Common myeloid progenitor, CD34-positive (primary cell): Measurements from ENCODE around the gene SSBP3.

ENCODE experiments used
- CTCF ChIA-PET: fragments of 350-600 bp; sonication (Branson Sonifier 250); formaldehyde crosslinking; loops from one replicate; lab custom pipeline; 2021; ENCODE audit warnings: antibody characterized with exemption; lab: Charles Lee
- POLR2A ChIA-PET: fragments of 350-600 bp; sonication (Branson Sonifier 250); formaldehyde crosslinking; loops from one replicate; lab custom pipeline; 2021; ENCODE audit warnings: antibody characterized with exemption; lab: Charles Lee
- DNase-seq, 3 donors: peaks; one replicate each; pipeline versions ENCODE4 v3.0.0 to v3.0.0-alpha.2; 2013
- H3K27ac ChIP-seq, 2 experiments: 1 replicate in 1 of 2; 2 replicates in 1 of 2; pipeline ENCODE4 v1.7.0; 2013; ENCODE audit warnings: inconsistent platforms in 2 of 2, low read length in 2 of 2, mild to moderate bottlenecking in 2 of 2, low read depth in 1 of 2, moderate library complexity in 1 of 2; ENCODE audit not compliant: severe bottlenecking in 2 of 2, insufficient read depth in 1 of 2, poor library complexity in 1 of 2
- H3K27me3 ChIP-seq, 5 experiments: replicated peaks in 2 of 5; 1 replicate in 3 of 5; 2 replicates in 2 of 5; pipeline versions ENCODE4 v1.6.1 to v1.7.0; 2013; ENCODE audit warnings: low read length in 4 of 5, mild to moderate bottlenecking in 2 of 5, moderate library complexity in 2 of 5, inconsistent platforms in 1 of 5; ENCODE audit not compliant: insufficient read depth in 5 of 5, control insufficient read depth in 4 of 5
- H3K36me3 ChIP-seq, 4 experiments: 1 replicate in 2 of 4; 2 replicates in 2 of 4; pipeline versions ENCODE4 v1.6.1 to v1.7.0; 2013; ENCODE audit warnings: low read length in 3 of 4, control low read depth in 1 of 4, mild to moderate bottlenecking in 1 of 4; ENCODE audit not compliant: control insufficient read depth in 4 of 4, insufficient read depth in 4 of 4
- H3K4me1 ChIP-seq, 4 experiments: 1 replicate in 3 of 4; 2 replicates in 1 of 4; pipeline versions ENCODE4 v1.6.1 to v1.7.1; 2013; ENCODE audit warnings: low read length in 3 of 4, mild to moderate bottlenecking in 3 of 4, control low read depth in 1 of 4, inconsistent platforms in 1 of 4, moderate library complexity in 1 of 4; ENCODE audit not compliant: control insufficient read depth in 4 of 4, insufficient read depth in 4 of 4; ENCODE audit errors: control extremely low read depth in 1 of 4
- H3K4me3 ChIP-seq, 7 experiments: 1 replicate in 4 of 7; 2 replicates in 3 of 7; pipeline versions ENCODE4 v1.5.1 to v1.7.0; 2013; ENCODE audit warnings: mild to moderate bottlenecking in 7 of 7, low read length in 6 of 7, moderate library complexity in 6 of 7, inconsistent platforms in 2 of 7, low read depth in 2 of 7, control low read depth in 1 of 7; ENCODE audit not compliant: insufficient read depth in 4 of 7, control insufficient read depth in 1 of 7; ENCODE audit errors: extremely low read depth in 1 of 7
- H3K9me3 ChIP-seq, 5 experiments: 1 replicate in 4 of 5; 2 replicates in 1 of 5; pipeline versions ENCODE4 v1.6.1 to v1.7.1; 2013; ENCODE audit warnings: low read length in 4 of 5, mild to moderate bottlenecking in 2 of 5, inconsistent platforms in 1 of 5, low read depth in 1 of 5, moderate library complexity in 1 of 5; ENCODE audit not compliant: control insufficient read depth in 4 of 5, insufficient read depth in 2 of 5; ENCODE audit errors: control extremely low read depth in 1 of 5
- WGBS: methylation state at CpG from one replicate; pipeline ENCODE4 v1.1.5; 2013; ENCODE audit not compliant: insufficient coverage; 5-methylcytosine and 5-hydroxymethylcytosine counted together

Gene SSBP3

DNA sequence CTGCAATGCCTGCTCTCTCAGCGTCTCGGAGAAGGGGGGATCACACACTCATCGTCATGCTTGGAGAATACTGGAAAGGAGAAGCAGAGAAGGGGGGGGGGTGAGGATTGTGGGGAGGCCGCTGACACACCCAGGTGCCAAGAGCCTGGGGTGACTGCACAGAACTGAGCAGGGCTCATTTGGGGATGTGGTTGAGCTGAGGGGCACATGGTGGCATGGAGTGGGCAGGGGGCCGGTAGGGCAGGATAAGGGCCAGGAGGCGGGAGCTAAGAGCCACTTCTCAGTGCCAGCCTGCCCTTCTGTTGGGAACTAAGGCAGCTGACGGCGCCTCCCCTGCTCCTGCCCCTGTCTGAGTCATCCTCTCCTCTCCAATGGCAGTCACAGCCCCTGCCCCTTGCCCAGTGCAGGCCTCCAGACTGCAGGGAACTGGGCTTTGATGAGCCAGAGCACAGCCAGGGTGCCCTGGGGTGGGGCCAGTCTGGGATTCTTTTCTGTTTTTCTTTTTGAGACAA, 179.0 kb downstream of the SSBP3 start:
- no peaks in the 10 kb centered on the region for H3K27me3 ChIP-seq
- CTCF ChIA-PET, result interaction anchor here (0.6 kb wide), 1 partner anchor 274 kb away, joined by 5 read pairs; no protein-coding TSS in a partner anchor
- H3K9me3 ChIP-seq, result no peaks in the 10 kb centered on the region
- 71% methylated on average over 5 of the region's 8 CpGs for WGBS
- POLR2A ChIA-PET, result no interaction called here
- DNase-seq, result peak in 2 of 3 donors; percentile 57 to 64
- H3K4me1 ChIP-seq, result peaks cover 0 to 44% (median 17%) of the 10 kb centered on the region in 4 experiments
- H3K27ac ChIP-seq, result no peak overlapping the region
- H3K4me3 ChIP-seq, result no peak overlapping the region
- peaks cover 2 to 48% (median 23%) of the 10 kb centered on the region in 4 experiments for H3K36me3 ChIP-seq

DNA sequence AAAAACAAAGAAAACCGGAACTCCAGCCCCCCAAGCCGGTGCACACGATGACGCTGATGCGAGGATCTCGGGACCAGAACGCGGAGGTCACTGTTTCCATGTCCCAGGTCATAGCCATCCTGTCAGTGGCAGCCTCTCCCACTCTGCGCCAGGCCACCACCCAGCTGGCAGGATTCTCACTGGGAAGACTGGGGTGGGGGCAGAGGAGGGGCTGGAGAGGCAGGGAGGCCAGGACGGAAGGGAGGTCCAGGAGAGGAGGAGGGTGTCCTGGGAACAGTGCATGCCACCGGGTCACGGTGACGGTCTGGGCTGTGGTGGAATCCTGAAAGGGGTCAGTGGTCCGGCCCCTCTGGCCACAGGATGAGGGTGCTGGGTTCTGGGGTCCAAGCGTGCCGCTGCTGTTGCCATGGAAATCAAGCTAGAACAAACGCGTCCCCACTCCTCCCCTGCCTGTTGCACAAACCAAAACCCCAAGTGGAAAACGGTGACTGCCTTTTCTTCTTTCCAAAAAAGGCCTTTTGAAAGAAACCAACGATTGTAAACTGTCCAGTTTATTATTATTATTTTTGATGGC, 180.1 kb downstream of the SSBP3 start:
- no peak overlapping the region for H3K27ac ChIP-seq
- ChIA-PET CTCF (no interaction called here), POLR2A (no interaction called here)
- no peaks in the 10 kb centered on the region for H3K9me3 ChIP-seq
- H3K4me1 ChIP-seq, result peaks cover 0 to 47% (median 23%) of the 10 kb centered on the region in 4 experiments
- no peak overlapping the region for H3K4me3 ChIP-seq
- H3K27me3 ChIP-seq, result no peaks in the 10 kb centered on the region
- peaks cover 2 to 55% (median 23%) of the 10 kb centered on the region in 4 experiments for H3K36me3 ChIP-seq
- WGBS, result over 99% methylated on average over 14 of the region's 20 CpGs
- DNase-seq, result no peak

DNA sequence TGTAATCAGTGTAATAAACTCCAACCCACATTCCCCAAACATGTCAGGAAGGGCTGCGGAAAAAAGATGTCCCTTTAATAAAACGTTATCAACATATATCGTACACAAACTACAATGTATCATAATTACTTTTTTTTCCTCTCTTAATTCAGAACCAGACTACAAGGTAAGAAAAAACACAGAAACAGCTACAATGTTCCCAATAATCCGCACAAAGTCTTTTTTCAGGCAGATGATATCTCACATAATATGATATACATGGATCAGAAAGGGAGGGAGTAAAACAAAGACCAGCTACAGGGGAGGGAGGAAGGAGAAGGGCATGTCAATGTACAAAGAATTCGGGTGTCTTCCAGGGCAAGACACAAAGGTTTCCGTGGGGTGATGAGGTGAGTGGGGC, 180.8 kb downstream of the SSBP3 start:
- no peak overlapping the region for H3K4me3 ChIP-seq
- ChIA-PET CTCF (no interaction called here), POLR2A (no interaction called here)
- H3K9me3 ChIP-seq, result no peaks in the 10 kb centered on the region
- H3K27ac ChIP-seq, result no peak overlapping the region
- peaks cover 2 to 50% (median 23%) of the 10 kb centered on the region in 4 experiments for H3K36me3 ChIP-seq
- no peaks in the 10 kb centered on the region for H3K27me3 ChIP-seq
- DNase-seq, result no peak
- 93% methylated on average over 3 of the region's 6 CpGs for WGBS
- peaks cover 0 to 52% (median 30%) of the 10 kb centered on the region in 4 experiments for H3K4me1 ChIP-seq

DNA sequence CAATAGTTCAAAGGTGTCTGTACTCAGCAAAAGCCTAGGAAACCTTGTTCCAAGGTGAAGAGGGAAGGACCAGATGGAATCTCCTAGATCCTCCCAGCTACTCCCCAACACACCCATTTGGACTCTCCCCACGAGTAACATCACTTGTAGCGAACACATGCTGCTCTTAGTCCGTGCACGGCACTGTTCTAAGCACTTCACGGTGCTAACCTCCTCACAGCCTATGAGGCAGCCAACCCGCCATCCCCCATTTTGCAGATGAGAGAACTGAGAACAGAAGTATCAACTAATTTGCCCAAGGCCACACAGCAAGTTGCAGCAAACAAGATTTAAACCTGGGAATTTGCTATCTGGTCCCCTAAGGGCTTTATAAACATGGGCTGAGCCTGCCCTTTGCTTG, 182.0 kb downstream of the SSBP3 start:
- CTCF ChIA-PET, result no interaction called here
- DNase-seq, result no peak
- no peak overlapping the region for H3K27ac ChIP-seq
- POLR2A ChIA-PET, result no interaction called here
- H3K9me3 ChIP-seq, result no peaks in the 10 kb centered on the region
- peaks cover 0 to 48% (median 28%) of the 10 kb centered on the region in 4 experiments for H3K4me1 ChIP-seq
- peaks cover 0 to 48% (median 23%) of the 10 kb centered on the region in 4 experiments for H3K36me3 ChIP-seq
- H3K4me3 ChIP-seq, result no peak overlapping the region
- no peaks in the 10 kb centered on the region for H3K27me3 ChIP-seq
- 84% methylated on average over 6 of the region's 6 CpGs for WGBS

DNA sequence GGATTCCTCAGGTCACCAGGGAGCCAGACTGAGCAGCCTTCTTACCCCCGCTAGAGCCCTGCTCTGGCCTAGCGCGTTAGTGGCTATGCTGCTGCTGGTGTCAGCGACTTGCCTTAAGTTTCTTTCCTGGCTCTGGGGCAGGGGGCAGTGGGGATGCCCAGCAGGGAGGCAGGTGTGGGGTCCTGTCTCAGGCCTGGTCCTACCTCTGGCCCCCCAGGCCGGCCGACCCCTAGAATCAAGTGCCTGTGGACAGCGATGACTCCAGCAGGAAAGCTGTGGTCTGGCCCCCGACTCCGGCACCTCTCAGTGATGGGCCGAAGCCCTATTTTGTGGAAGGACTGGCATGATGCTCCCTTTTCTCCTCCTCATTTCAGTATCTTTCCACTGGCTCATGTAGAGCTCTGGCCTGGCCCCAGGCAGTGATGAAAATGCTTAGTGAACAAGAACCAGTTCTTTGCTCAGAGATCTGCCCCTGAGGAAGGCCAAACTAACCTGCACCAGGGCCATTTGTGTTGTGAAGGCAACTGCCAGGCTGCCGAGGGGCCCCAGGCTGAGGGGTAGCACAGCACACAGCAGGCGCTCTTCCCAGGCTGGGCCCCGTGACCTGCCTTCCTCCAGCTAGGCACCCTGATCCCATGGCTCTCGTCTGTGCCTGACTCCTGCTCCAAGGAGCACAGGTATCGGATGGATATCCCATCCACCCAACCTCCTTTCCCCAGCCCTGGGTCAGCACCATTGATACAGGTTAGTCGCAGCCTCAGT, 182.6 kb downstream of the SSBP3 start:
- ChIA-PET CTCF (interaction anchor here (1.6 kb wide), 1 partner anchor 153 kb away, joined by 3 read pairs; no protein-coding TSS in a partner anchor), POLR2A (no interaction called here)
- peak overlapping the region in 1 of 2 experiments; percentile 40 for H3K27ac ChIP-seq
- H3K36me3 ChIP-seq, result peaks cover 2 to 48% (median 25%) of the 10 kb centered on the region in 4 experiments
- peaks cover 0 to 42% (median 26%) of the 10 kb centered on the region in 4 experiments for H3K4me1 ChIP-seq
- DNase-seq, result no peak
- no peaks in the 10 kb centered on the region for H3K27me3 ChIP-seq
- no peak overlapping the region for H3K4me3 ChIP-seq
- 98% methylated on average over 16 of the region's 16 CpGs for WGBS
- no peaks in the 10 kb centered on the region for H3K9me3 ChIP-seq

DNA sequence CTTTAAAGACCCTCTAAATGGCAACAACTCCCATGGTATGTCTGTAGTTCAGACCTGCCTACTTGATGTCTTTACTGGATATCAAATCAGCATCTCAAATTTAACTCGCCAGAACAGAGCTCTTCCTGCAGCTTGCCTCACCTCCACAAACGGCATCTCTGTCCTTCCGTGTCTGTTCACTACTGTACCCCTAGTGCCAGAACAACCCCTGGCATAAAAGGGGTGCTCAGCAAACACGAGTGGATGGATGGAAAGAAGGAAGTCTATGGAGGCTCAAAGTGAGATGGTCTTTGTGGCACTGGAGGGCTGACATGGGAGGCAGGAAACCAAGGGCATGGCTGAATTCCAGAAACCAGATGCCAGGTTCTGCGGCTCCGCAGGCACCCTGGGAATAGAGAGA, 183.5 kb downstream of the SSBP3 start:
- peaks cover 0 to 38% (median 23%) of the 10 kb centered on the region in 4 experiments for H3K4me1 ChIP-seq
- 0% methylated on average over 1 of the region's 6 CpGs for WGBS
- H3K27me3 ChIP-seq, result no peaks in the 10 kb centered on the region
- H3K36me3 ChIP-seq, result peaks cover 2 to 48% (median 28%) of the 10 kb centered on the region in 4 experiments
- ChIA-PET POLR2A (no interaction called here), CTCF (interaction anchor here (1.0 to 1.6 kb wide), 2 partner anchors 153 to 267 kb away, joined by 3 read pairs; no protein-coding TSS in a partner anchor)
- no peaks in the 10 kb centered on the region for H3K9me3 ChIP-seq
- no peak for DNase-seq
- no peak overlapping the region for H3K4me3 ChIP-seq
- peak overlapping the region in 1 of 2 experiments; percentile 40 for H3K27ac ChIP-seq
